Body of pancreas (tissue), 4 donors: ENCODE results near the gene ZNF74.
"Not testable (repeated sequence)": the region's sequence is repeated elsewhere in the genome, so short reads cannot be mapped to it uniquely, and the experiment has no call there.

Experiments
- POLR2A ChIP-seq, 3 donors: fragments of 450-650 bp; IDR thresholded peaks; one replicate each; pipeline ENCODE4 v1.6.1; 2016; ENCODE audit warnings: antibody characterized with exemption in 3 of 3, mild to moderate bottlenecking in 2 of 3
- TF ChIP-seq, protein P1 (sequence below), 7 experiments: fragments of 450-650 bp in 4 of 7; fragments of 200-600 bp in 3 of 7; sonication (generic) in 3 of 7; IDR thresholded peaks; one replicate each; pipeline ENCODE4 v1.5.1; 2016 to 2019; ENCODE audit warnings: antibody characterized with exemption in 7 of 7

DNA sequence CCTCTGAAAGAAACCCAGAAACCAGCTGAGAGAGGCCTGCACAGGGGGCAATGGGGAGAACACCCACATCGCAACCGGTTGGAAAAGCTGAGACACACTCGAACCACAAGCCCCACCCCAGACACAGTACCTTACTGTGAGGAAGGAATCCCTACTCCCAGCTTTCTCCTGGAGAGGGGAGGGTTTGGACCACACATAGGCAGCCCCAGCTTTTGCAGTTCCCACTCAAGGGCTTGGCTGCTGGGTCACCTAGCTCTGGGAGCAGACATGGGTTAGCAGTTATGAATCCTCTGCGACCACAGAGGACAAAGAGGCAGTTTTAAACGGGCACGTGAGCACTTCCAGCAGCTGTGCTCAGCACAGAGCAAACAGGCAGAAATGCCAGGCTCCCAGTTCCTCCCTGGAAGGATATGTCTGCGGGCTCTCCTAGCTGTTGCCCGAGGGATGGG lies 21.5 kb upstream of the ZNF74 start:
- TF ChIP-seq, protein P1, sequence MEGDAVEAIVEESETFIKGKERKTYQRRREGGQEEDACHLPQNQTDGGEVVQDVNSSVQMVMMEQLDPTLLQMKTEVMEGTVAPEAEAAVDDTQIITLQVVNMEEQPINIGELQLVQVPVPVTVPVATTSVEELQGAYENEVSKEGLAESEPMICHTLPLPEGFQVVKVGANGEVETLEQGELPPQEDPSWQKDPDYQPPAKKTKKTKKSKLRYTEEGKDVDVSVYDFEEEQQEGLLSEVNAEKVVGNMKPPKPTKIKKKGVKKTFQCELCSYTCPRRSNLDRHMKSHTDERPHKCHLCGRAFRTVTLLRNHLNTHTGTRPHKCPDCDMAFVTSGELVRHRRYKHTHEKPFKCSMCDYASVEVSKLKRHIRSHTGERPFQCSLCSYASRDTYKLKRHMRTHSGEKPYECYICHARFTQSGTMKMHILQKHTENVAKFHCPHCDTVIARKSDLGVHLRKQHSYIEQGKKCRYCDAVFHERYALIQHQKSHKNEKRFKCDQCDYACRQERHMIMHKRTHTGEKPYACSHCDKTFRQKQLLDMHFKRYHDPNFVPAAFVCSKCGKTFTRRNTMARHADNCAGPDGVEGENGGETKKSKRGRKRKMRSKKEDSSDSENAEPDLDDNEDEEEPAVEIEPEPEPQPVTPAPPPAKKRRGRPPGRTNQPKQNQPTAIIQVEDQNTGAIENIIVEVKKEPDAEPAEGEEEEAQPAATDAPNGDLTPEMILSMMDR (IDR thresholded peaks at IDR 0.05), result not testable (repeated sequence)
- not testable (repeated sequence) for TF ChIP-seq POLR2A (IDR thresholded peaks at IDR 0.05)
